AML-193 (cell line): ENCODE measurements around the gene SLC24A3.

Experiments used
- DNase-seq, 2 experiments: peaks; one replicate each; lab custom pipeline; 2025; lab: John Stamatoyannopoulos, UW

SLC24A3 gene

DNA sequence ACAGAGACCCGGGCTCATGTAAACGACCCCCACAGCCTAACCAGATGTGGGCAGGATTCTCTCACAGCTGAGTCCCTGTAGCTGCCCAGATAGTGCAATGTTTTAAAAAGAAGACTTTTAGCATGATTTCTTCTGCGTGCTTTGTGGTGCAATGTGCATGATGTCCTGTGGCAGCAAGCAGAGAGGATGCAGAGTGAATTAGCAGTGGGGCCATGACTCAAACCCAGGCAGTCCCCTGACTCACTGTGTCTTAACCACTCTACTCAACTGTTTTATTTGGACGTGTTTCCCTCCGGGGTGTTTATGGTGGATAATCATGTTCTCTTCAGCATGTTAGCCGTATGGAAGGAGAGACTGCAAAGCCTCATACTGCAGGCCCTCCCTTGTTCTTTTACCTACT, 247.9 kb downstream of the SLC24A3 start:
- no peak for DNase-seq

DNA sequence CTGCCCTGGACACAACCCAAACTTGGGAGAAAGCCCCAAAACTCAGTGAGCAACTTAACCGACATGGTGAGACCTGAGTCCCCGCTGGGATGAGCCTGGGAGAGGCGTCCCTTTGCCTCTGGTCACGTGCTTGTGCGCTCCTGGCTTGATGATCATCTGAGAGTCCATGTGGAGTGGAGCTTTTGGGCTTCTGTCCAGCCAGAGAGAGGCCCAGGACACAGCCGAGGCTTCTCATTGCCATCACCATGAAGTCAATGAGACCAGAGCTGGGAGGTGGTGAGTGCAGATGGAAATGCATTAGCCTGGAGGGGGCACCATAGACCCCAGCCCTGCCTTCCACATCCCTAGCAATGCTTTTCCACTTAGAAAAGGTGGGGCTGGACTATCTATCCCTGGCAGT, 250.0 kb downstream of the SLC24A3 start:
- DNase-seq = no peak

DNA sequence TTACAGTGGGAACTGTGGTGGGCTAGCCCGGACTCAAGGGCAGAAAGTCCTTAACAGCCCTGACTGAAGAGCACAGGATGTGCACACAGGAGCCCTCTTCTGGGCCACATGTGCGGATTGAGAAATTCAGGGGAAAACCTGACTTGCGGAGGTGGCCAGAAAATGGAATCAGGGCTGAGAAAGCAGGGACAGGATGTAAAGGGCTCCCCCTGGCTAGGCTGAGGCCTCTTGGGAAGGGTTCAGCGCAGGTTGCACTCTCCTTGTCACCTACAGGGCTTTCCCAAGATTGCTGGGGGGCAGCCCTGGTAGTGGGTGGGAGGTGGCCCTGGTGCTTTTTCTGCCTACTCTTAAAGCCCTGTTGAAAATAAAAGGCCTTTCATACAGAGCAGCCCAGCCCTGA, 251.2 kb downstream of the SLC24A3 start:
- no peak for DNase-seq

GRCh38 chr20:19465536-19465935, 253.1 kb downstream of the SLC24A3 start:
- no peak for DNase-seq

- DNase-seq = no peak
These were observed 253.9 kb downstream of the SLC24A3 start for GRCh38 chr20:19466206-19466928.

- no peak for DNase-seq
These were observed 260.9 kb downstream of the SLC24A3 start for GRCh38 chr20:19473216-19473921.

- no peak for DNase-seq
These were observed 261.5 kb downstream of the SLC24A3 start for GRCh38 chr20:19473922-19474286.

- no peak for DNase-seq
These were observed 266.0 kb downstream of the SLC24A3 start for GRCh38 chr20:19478320-19478895.

DNA sequence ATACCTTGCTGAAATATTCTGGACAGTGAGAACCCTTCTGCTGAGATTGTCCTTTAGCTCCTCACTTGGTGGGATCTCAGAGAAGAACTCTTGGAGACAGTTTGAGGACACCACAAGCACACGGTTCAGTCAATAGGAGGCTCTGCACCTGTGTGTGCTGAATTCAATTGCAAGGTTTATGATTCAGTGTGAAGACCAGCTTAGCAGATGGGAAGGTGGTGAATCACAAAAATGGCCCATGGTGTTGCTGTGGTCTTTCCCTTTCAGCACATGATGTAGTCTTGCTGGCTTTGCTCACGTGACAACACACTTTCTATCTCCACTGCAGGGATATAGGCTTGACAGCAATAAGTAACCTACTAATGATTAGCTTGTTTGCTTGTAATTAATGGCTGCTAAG, 270.3 kb downstream of the SLC24A3 start:
- no peak for DNase-seq

- no peak for DNase-seq
These were observed 270.9 kb downstream of the SLC24A3 start for GRCh38 chr20:19483309-19483708.

DNA sequence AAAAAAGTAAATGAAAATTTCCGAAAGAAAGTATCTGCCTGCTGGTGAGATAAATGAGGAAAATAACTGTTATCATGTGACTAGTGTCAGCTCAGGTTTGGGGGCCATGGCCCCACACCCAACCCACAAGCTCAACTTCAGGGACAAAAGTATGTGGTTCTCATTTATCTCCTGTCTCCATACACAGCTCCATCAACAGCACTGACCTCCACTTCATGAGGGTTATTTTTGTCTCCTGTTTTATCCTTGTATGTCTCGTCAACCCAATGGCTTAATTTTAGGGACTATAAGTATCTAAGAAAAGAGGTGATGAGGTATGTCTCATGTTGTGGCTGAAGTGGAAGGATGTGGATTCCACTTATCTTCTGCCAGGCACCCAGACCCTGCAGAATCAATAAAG, 274.0 kb downstream of the SLC24A3 start:
- no peak for DNase-seq

DNA sequence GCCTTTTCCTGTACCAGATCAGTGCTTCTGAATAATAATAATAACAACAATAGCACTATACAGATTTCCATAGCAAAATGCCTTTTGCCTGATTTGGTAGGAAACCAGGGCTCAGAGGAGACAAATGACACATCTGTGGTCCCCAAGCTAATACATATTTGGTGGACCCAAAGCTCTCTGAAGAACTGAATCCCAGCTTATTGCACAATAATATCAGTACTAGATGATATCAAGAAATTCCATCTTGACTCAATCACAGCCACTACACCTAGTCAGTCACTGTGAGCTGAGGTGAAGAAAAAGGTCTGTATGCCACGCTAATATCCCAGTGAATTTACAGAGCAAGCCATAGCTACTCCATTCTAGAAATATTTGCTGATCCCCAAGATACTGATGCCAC, 275.0 kb downstream of the SLC24A3 start:
- DNase-seq = no peak

- no peak for DNase-seq
These were observed 278.8 kb downstream of the SLC24A3 start for GRCh38 chr20:19491241-19491640.

GRCh38 chr20:19492116-19492515, 279.7 kb downstream of the SLC24A3 start:
- DNase-seq = no peak

- DNase-seq = no peak
These were observed 280.4 kb downstream of the SLC24A3 start for GRCh38 chr20:19492687-19493336.

- no peak for DNase-seq
These were observed 281.5 kb downstream of the SLC24A3 start for GRCh38 chr20:19493794-19494495.

GRCh38 chr20:19495905-19496703, 283.7 kb downstream of the SLC24A3 start:
- no peak for DNase-seq

GRCh38 chr20:19497064-19497463, 284.6 kb downstream of the SLC24A3 start:
- DNase-seq = no peak

- DNase-seq = no peak
These were observed 286.3 kb downstream of the SLC24A3 start for GRCh38 chr20:19498756-19499155.

DNA sequence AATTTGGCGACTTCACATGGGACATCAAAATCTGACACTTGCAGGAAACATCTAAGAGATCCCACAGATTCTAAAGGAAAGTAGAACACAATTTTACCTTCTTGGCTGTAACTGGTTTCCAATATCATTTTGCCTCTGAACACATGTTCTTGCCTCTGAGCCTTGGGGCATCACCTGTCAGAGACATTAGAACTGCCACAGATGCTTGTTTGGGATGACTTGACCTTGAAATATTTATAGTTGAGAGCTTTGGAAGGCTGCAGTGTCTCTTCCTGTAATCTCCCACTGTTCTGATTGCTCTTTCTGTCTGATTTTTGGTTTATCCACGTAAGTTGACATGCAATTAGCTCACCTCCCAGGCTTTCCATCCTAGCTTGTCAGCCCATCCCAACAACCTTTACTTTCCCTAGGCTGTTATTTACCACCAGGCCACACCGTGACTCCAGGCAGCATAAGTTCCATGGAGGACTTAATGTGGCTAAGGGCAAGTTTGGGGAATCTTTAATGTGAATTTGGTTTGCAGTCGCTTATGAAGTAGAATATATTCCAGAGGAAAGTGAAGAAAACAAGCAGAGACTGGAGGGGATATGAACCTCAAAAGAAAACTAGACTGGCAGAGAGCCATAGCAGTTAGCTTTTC, 289.2 kb downstream of the SLC24A3 start:
- DNase-seq = no peak

- no peak for DNase-seq
These were observed 289.7 kb downstream of the SLC24A3 start for GRCh38 chr20:19502169-19502568.
